ENCODE measurements around the gene SEMA4G.
"Not testable (repeated sequence)": the region's sequence is repeated elsewhere in the genome, so short reads cannot be mapped to it uniquely, and the experiment has no call there.

SEMA4G gene

GRCh38 chr10:100970914-100971811, 1.9 kb downstream of the SEMA4G start:
- no peak for DNase-seq

GRCh38 chr10:100972115-100972903, 3.0 kb downstream of the SEMA4G start:
- DNase-seq, result no peak

GRCh38 chr10:100972904-100973535, 3.7 kb downstream of the SEMA4G start:
- DNase-seq, result no peak

DNA sequence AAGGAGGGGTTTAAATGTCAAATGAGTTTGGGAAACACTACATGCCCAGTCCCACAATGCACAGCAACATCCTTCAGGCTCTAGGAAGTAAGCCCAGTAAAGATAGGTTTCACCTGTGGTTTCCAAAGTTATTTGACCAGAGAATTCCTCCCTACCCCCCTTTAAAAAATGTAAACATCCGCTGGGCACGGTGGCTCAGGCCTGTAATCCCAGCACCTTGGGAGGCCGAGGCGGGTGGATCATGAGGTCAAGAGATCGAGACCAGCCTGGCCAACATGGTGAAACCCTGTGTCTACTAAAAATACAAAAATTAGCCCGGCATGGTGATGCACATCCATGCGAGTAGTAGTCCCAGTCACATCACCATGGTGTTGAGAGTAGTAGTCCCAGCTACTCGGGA, 6.1 kb downstream of the SEMA4G start:
- not testable (repeated sequence) for DNase-seq

DNA sequence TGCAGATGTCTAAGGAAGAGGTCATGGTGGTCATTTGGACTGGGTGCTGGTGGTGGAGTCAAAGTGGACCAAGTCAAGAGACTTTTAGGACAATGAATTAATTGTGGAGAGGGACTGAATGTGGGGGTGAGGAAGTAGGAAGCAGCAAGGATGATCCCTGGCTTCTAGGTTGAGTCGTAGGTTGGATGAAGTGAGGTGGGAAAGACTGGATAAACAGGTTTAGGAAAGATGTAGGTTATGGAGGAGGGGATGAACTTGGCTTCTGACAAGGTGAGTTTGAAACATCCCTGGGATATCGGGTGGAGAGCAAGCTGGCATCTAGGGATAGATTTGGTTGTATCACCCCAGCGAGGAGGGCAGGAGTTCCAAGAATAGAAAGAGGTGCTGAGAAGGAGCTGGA, 7.6 kb downstream of the SEMA4G start:
- no peak for DNase-seq

DNA sequence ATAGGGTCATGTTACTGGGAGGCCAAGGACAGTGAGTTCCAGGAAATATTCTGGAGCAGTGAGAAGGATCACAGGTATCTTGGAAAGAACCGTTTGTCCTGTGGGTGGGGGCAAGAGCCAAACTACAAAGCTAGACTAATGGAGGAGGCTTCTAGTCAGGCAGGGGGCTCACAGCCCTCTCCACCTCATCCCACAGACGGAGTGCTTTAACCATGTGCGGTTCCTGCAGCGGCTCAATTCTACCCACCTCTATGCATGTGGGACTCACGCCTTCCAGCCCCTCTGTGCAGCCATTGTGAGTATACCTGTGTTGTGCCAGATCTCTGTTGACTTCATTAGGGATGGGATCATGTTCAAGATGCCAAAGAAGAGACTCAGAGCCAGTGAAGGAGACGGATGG, 8.1 kb downstream of the SEMA4G start:
- no peak for DNase-seq

- DNase-seq, result no peak
These were observed 9.0 kb downstream of the SEMA4G start for GRCh38 chr10:100978121-100978900.

DNA sequence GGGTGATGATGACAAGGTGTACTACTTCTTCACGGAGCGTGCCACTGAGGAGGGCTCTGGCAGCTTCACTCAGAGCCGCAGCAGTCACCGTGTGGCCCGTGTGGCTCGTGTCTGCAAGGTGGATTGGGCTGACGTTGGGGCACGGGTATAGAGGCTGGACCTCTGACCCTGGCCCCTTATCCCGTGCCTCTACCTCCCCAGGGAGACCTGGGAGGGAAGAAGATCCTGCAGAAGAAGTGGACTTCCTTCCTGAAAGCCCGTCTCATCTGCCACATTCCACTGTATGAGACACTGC, 9.5 kb downstream of the SEMA4G start:
- DNase-seq, result no peak

DNA sequence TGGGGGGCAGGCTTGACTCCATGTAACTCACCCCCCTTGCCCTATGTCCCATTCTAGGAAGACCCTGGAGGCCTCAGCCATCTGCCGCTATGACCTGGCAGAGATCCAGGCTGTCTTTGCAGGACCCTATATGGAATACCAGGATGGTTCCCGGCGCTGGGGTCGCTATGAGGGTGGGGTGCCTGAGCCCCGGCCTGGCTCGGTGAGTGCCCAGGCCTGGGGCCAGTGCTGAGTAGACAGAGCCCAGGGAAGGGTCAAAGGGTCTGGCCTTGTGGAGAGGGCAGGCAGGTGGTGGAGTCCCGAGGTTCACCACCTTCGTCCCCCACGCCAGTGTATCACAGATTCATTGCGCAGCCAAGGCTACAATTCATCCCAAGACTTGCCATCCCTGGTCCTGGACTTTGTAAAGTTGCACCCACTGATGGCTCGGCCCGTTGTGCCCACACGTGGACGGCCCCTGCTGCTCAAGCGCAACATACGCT, 10.5 kb downstream of the SEMA4G start:
- DNase-seq, result no peak

GRCh38 chr10:100980311-100980710, 11.0 kb downstream of the SEMA4G start:
- no peak for DNase-seq

- no peak for DNase-seq
These were observed 11.4 kb downstream of the SEMA4G start for GRCh38 chr10:100980711-100981110.

DNA sequence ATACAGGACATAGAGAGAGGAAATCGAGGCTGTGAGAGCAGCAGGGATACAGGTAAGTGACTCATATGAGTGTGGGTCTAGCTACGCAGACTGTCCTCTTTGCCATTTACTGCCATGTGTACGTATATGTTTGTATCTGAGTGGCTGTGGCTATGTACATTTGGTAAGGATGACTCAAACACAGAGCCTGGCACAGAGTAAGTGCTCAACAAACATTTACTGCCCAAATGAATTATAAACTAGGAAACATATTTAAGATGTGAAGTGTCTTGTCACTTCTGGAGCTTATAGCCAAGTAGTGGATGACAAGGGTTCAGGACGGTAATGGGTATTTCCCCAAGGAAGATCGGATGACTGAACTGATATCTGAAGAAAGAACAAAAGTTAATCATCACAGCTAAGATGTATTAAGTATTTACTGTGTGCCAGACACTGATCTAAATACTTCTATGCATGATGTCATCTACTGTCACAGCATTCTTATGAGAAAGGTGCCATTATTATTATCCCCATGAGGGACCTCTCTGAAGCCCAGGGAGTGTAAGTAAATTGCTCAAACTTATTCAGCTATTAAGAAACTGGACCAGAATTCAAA, 12.0 kb downstream of the SEMA4G start:
- no peak for DNase-seq

- peak in 1 of 2 experiments; percentile 48 for DNase-seq
These were observed 13.9 kb downstream of the SEMA4G start for GRCh38 chr10:100982916-100983830.

GRCh38 chr10:100983868-100984671, 14.8 kb downstream of the SEMA4G start:
- DNase-seq, result no peak

GRCh38 chr10:100984672-100985177, 15.4 kb downstream of the SEMA4G start:
- no peak for DNase-seq

DNA sequence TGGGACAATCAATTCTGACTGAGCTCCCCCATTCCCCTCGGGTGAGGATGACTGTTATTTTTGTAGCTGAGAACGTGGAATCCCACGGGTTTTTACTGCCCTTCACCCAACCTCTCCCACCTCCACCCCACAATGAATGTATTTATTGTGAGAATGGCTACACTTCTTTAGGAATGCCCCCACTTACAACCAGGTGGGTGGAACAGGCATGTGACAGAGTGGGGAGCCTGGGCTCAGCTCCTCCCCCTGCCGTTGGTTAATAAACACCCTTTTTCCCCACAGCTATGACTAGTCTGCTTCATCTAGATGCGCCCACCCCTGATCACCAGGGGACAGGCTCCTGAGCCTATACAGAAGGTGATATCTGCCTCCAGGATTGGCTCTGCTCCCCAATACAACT, 16.0 kb downstream of the SEMA4G start:
- DNase-seq, result no peak

DNA sequence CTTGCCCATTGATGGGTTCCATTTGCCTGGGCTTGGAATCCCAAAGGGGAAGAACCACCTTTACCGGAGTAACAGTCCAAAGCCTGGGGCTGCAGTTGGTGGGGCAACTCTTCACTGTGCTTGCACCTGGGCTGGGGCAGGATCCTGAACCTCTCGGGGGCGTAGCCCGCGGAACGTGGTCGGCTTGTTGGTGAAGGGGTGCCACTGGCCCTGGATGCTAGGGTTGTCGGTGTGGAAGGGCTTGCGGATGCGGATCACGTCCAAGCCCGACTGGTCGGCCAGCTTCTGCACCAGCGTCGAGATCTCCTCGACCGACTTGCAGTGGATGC, 17.3 kb downstream of the SEMA4G start:
- no peak for DNase-seq

GRCh38 chr10:100986952-100987684, 17.8 kb downstream of the SEMA4G start, which contains the start of the genes MRPL43 and TWNK:
Gene MRPL43 (minus strand): TSS chr10:100987497. CDS start chr10:100987443, 54 bp downstream.
Gene TWNK (plus strand): TSS chr10:100987543. CDS start chr10:100988211, 668 bp downstream.
- DNase-seq, result peak in 1 of 2 experiments; percentile 53

DNA sequence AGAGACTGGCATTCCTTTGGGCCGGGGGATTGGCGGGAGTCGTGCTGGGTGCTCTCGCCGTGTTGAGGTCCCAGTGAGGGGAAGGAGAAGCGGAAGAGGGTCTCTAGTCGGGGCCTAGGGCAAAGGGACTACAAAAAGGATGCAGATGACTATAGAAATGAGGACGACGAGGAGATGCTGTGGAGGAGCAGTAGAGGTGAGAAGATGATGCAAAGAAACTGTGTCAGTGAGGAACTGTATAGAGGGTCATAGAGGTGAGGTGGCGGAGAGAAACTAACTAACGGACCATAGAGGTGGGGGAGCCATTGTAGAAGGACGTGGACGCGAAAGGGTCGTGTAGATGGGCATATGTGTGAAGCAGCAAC, 18.4 kb downstream of the SEMA4G start:
- no peak for DNase-seq
